ENCODE results near the gene SDSL.
A peak's percentile ranks its signal among the peaks of the same experiment; 100 is the strongest.

DNA sequence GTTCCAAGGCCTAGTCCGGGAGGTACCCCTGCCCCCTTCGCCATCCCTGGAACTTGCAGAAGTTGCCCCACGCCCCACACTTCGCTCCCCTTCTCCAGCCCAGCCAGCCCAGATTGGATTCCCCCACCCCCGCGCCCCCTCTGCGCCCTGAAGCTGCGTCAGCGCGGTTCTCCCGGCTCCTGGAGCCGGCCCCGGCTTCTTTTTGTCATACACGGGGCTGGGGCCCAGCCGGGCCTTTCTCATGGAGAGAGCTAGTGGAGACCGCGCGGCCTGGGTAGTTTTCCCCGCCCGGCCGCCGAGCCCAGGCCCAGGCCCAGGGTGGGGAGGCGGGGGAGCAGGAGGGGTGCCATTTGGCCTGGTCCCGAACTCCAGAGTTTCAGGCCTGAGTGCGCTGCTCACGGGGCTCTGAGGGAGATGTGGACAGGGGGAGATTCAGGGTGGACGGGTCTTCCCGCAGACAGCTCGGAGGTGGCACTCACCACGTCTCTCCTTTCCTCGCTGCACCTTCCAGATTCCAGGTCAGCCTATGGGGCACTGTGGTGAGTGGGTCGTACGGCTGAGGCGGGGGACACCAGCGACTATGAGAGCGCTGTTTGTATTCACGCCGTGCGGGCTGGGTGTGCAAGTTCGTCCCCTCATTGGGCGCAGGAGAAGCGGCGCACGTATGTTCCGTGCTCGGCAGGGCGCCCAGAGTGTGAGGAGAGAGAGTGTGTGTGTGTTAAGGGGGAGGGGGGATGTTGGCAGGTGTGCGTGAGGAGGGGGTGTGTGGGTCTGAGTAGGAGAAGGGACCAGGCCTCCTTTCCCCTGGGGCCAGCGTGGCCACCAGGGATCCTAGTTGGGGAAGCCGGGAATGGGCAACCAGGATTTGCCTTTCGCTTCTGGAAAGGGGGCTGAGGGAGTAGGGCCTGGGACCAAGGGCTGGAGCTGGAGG, 50.3 kb downstream of the SDSL start:
- TF ChIP-seq, protein P1, sequence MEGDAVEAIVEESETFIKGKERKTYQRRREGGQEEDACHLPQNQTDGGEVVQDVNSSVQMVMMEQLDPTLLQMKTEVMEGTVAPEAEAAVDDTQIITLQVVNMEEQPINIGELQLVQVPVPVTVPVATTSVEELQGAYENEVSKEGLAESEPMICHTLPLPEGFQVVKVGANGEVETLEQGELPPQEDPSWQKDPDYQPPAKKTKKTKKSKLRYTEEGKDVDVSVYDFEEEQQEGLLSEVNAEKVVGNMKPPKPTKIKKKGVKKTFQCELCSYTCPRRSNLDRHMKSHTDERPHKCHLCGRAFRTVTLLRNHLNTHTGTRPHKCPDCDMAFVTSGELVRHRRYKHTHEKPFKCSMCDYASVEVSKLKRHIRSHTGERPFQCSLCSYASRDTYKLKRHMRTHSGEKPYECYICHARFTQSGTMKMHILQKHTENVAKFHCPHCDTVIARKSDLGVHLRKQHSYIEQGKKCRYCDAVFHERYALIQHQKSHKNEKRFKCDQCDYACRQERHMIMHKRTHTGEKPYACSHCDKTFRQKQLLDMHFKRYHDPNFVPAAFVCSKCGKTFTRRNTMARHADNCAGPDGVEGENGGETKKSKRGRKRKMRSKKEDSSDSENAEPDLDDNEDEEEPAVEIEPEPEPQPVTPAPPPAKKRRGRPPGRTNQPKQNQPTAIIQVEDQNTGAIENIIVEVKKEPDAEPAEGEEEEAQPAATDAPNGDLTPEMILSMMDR (optimal IDR thresholded peaks at IDR 0.05 in 1 of 3, IDR thresholded peaks at IDR 0.05 in 1 of 3, conservative IDR thresholded peaks at IDR 0.05 in 1 of 3; ENCODE audit: extremely low read depth in 1 of 3, insufficient read depth in 2 of 3, low read length in 3 of 3): no peak
- peak; percentile 91 for TF ChIP-seq EZH2 (IDR thresholded peaks at IDR 0.05; ENCODE audit: low read length)
